Esophagus muscularis mucosa (tissue), 4 donors: ENCODE measurements around the gene AFG1L. TPM values are rescaled to one million over a fixed set of nuclear protein-coding genes. Genes with fewer than 3 reads are reported as not detected.

Experiments used
- DNase-seq: peaks from one replicate; pipeline ENCODE4 v3.0.0-alpha.2; 2017; ENCODE audit errors: extremely low spot score
- H3K27ac ChIP-seq, 4 donors: fragments of 200-600 bp; sonication (generic); replicated peaks in 1 of 4; 1 replicate in 3 of 4; 2 replicates in 1 of 4; pipeline ENCODE4 v1.5.1; 2016 to 2019; ENCODE audit warnings: mild to moderate bottlenecking in 1 of 4
- H3K27me3 ChIP-seq, 4 donors: fragments of 200-600 bp; sonication (generic); one replicate each; pipeline versions ENCODE4 v1.5.1 to v1.6.0; 2016 to 2019
- H3K36me3 ChIP-seq, 4 donors: fragments of 200-600 bp; sonication (generic); one replicate each; pipeline ENCODE4 v1.5.1; 2016 to 2019
- H3K4me1 ChIP-seq, 4 donors: fragments of 200-600 bp; sonication (generic); one replicate each; pipeline ENCODE4 v1.5.1; 2016 to 2019
- H3K4me3 ChIP-seq, 4 donors: fragments of 200-600 bp; sonication (generic); 1 replicate in 2 of 4; 2 replicates in 2 of 4; pipeline ENCODE4 v1.5.1; 2016 to 2019; ENCODE audit warnings: mild to moderate bottlenecking in 4 of 4, moderate library complexity in 1 of 4
- H3K9me3 ChIP-seq, 4 donors: fragments of 200-600 bp; sonication (generic); 1 replicate in 3 of 4; 2 replicates in 1 of 4; pipeline ENCODE4 v1.5.1; 2016 to 2019
- CTCF ChIP-seq, 3 experiments: fragments of 200-600 bp in 2 of 3; fragments of 450-650 bp in 1 of 3; sonication (generic) in 2 of 3; IDR thresholded peaks; one replicate each; pipeline ENCODE4 v1.5.1; 2017 to 2019; ENCODE audit warnings: antibody characterized with exemption in 3 of 3, mild to moderate bottlenecking in 2 of 3, moderate library complexity in 1 of 3
- EP300 ChIP-seq: sonication (generic); formaldehyde crosslinking; IDR thresholded peaks from one replicate; pipeline ENCODE4 v1.6.1; 2017; ENCODE audit warnings: antibody characterized with exemption
- POLR2A ChIP-seq: fragments of 450-650 bp; IDR thresholded peaks from one replicate; pipeline ENCODE4 v1.6.1; 2017; ENCODE audit warnings: antibody characterized with exemption, moderate library complexity, mild to moderate bottlenecking, low read depth
- POLR2AphosphoS5 ChIP-seq, 2 donors: sonication (generic); formaldehyde crosslinking; IDR thresholded peaks; one replicate each; pipeline ENCODE4 v1.6.1; 2017; ENCODE audit warnings: antibody characterized with exemption in 2 of 2
- WGBS: methylation state at CpG from one replicate; pipeline ENCODE4 v1.1.5; 2018; 5-methylcytosine and 5-hydroxymethylcytosine counted together
- intact Hi-C: fragments of 100-400 bp; cut with DNase I; formaldehyde crosslinking; loops from one replicate; pipeline ENCODE4 v1.15.1; 2023
- total RNA-seq, 4 donors: library from RNA; depleted of rRNA; stranded (reverse); fragments of >200 nt; gene quantifications; one replicate each; pipeline versions ENCODE4 v1.1.0 to v1.2.1, GENCODE V29; 2016

AFG1L gene
- total RNA-seq, 4 donors from 2014 or later: 1.5 to 5.4 (median 3.3) TPM

- TF ChIP-seq EP300 (no peak), POLR2A (no peak), CTCF (IDR thresholded peaks at IDR 0.05) (no peak), POLR2AphosphoS5 (IDR thresholded peaks at IDR 0.05) (no peak)
- Histone ChIP-seq H3K4me1 (peaks cover 6 to 13% (median 12%) of the 10 kb centered on the region in 4 donors), H3K9me3 (no peaks in the 10 kb centered on the region), H3K27me3 (peaks cover 0 to 2% (median 0%) of the 10 kb centered on the region in 4 donors), H3K27ac (no peak overlapping the region), H3K36me3 (no peaks in the 10 kb centered on the region), H3K4me3 (no peak overlapping the region)
- 32% methylated on average over 4 of the region's 4 CpGs for WGBS
- no peak for DNase-seq
- intact Hi-C loops: no loop called here
Observed at GRCh38 chr6:108463784-108464183, 168.9 kb downstream of the AFG1L start.

GRCh38 chr6:108464418-108465097 lies 169.7 kb downstream of the AFG1L start:
- DNase-seq: no peak
- intact Hi-C loops: no loop called here
- H3K27me3 ChIP-seq: peaks cover 0 to 2% (median 0%) of the 10 kb centered on the region in 4 donors
- peaks cover 6 to 13% (median 12%) of the 10 kb centered on the region in 4 donors for H3K4me1 ChIP-seq
- no peaks in the 10 kb centered on the region for H3K9me3 ChIP-seq
- H3K4me3 ChIP-seq: no peak overlapping the region
- TF ChIP-seq EP300 (no peak), CTCF (IDR thresholded peaks at IDR 0.05) (no peak), POLR2A (no peak), POLR2AphosphoS5 (IDR thresholded peaks at IDR 0.05) (no peak)
- no peak overlapping the region for H3K27ac ChIP-seq
- 51% methylated on average over 5 of the region's 5 CpGs for WGBS
- no peaks in the 10 kb centered on the region for H3K36me3 ChIP-seq

GRCh38 chr6:108465098-108465495 lies 170.2 kb downstream of the AFG1L start:
- intact Hi-C loops: no loop called here
- Histone ChIP-seq H3K4me1 (peaks cover 6 to 13% (median 12%) of the 10 kb centered on the region in 4 donors), H3K4me3 (no peak overlapping the region), H3K27me3 (peaks cover 0 to 2% (median 0%) of the 10 kb centered on the region in 4 donors), H3K9me3 (no peaks in the 10 kb centered on the region), H3K36me3 (no peaks in the 10 kb centered on the region), H3K27ac (no peak overlapping the region)
- WGBS: 71% methylated on average over 2 of the region's 2 CpGs
- TF ChIP-seq POLR2A: no peak
- no peak for TF ChIP-seq CTCF (IDR thresholded peaks at IDR 0.05)
- no peak for TF ChIP-seq POLR2AphosphoS5 (IDR thresholded peaks at IDR 0.05)
- no peak for TF ChIP-seq EP300
- no peak for DNase-seq

GRCh38 chr6:108468346-108468745 lies 173.5 kb downstream of the AFG1L start:
- TF ChIP-seq POLR2AphosphoS5 (IDR thresholded peaks at IDR 0.05) (no peak), CTCF (IDR thresholded peaks at IDR 0.05) (no peak), EP300 (no peak), POLR2A (no peak)
- no peak for DNase-seq
- Histone ChIP-seq H3K4me3 (no peak overlapping the region), H3K4me1 (peaks cover 3 to 11% (median 6%) of the 10 kb centered on the region in 4 donors), H3K27ac (no peak overlapping the region), H3K9me3 (no peaks in the 10 kb centered on the region), H3K27me3 (no peaks in the 10 kb centered on the region), H3K36me3 (no peaks in the 10 kb centered on the region)
- 94% methylated on average over 1 of the region's 1 CpG for WGBS
- intact Hi-C loops: no loop called here

GRCh38 chr6:108469316-108469715 lies 174.5 kb downstream of the AFG1L start:
- TF ChIP-seq POLR2AphosphoS5 (IDR thresholded peaks at IDR 0.05): no peak
- TF ChIP-seq POLR2A: no peak
- no peak for TF ChIP-seq EP300
- no peak for TF ChIP-seq CTCF (IDR thresholded peaks at IDR 0.05)
- no peaks in the 10 kb centered on the region for H3K9me3 ChIP-seq
- H3K27ac ChIP-seq: no peak overlapping the region
- 89% methylated on average over 1 of the region's 1 CpG for WGBS
- no peak for DNase-seq
- H3K36me3 ChIP-seq: no peaks in the 10 kb centered on the region
- no peak overlapping the region for H3K4me3 ChIP-seq
- no peaks in the 10 kb centered on the region for H3K27me3 ChIP-seq
- intact Hi-C loops: no loop called here
- peaks cover 0 to 3% (median 0%) of the 10 kb centered on the region in 4 donors for H3K4me1 ChIP-seq
